SK-N-SH (cell line): Measurements from ENCODE around the gene SPCS3. TPM values are rescaled to one million over a fixed set of nuclear protein-coding genes. Genes with fewer than 3 reads are reported as not detected.
A peak's percentile ranks its signal among the peaks of the same experiment; 100 is the strongest.

ENCODE experiments used
- CTCF ChIA-PET: fragments of 300-600, 350-600 bp; formaldehyde crosslinking; extraction: SDS; loops from one replicate; lab custom pipeline; 2021; lab: Yijun Ruan, JAX
- POLR2A ChIA-PET: fragments of 350-600 bp; sonication (Branson Sonifier 250); formaldehyde crosslinking; extraction: SDS; loops from one replicate; lab custom pipeline; 2020; ENCODE audit warnings: antibody characterized with exemption, inconsistent platforms; lab: Yijun Ruan, JAX
- DNase-seq: peaks from one replicate; pipeline ENCODE4 v3.0.0; 2012
- H2AFZ ChIP-seq: fragments of 200-600 bp; sonication (generic); 2 replicates; pipeline ENCODE4 v1.8.1; 2016; ENCODE audit warnings: antibody characterized with exemption, mild to moderate bottlenecking, low read depth
- H3F3A ChIP-seq: fragments of 200-600 bp; sonication (generic); replicated peaks from 2 replicates; pipeline ENCODE3; 2016; ENCODE audit warnings: antibody characterized with exemption, mild to moderate bottlenecking; ENCODE audit not compliant: insufficient read depth
- H3K27ac ChIP-seq, 2 experiments: fragments of 200-500 bp in 1 of 2; fragments of 200-600 bp in 1 of 2; sonication (Bioruptor generic) in 1 of 2; sonication (generic), shearing (Covaris generic) in 1 of 2; 2 replicates each; pipeline versions ENCODE4 v1.5.1 to v1.6.1; 2014 to 2016; ENCODE audit warnings: low read depth in 2 of 2, inconsistent platforms in 1 of 2, low read length in 1 of 2, mild to moderate bottlenecking in 1 of 2, mixed read lengths in 1 of 2
- H3K27me3 ChIP-seq: fragments of 200-600 bp; sonication (generic), shearing (Covaris generic); 2 replicates; pipeline ENCODE4 v1.6.1; 2016; ENCODE audit warnings: mixed run types; ENCODE audit not compliant: insufficient read depth
- H3K36me3 ChIP-seq, 2 experiments: fragments of 200-500 bp in 1 of 2; fragments of 200-600 bp in 1 of 2; sonication (Bioruptor generic) in 1 of 2; sonication (generic) in 1 of 2; replicated peaks in 1 of 2; 2 replicates each; pipeline versions ENCODE3 to v1.5.1; 2014 to 2016; ENCODE audit warnings: low read length in 1 of 2, mild to moderate bottlenecking in 1 of 2; ENCODE audit not compliant: insufficient read depth in 2 of 2, control insufficient read depth in 1 of 2
- H3K4me1 ChIP-seq, 2 experiments: fragments of 200-500 bp in 1 of 2; fragments of 200-600 bp in 1 of 2; sonication (Bioruptor generic) in 1 of 2; sonication (generic), shearing (Covaris generic) in 1 of 2; 2 replicates each; pipeline versions ENCODE4 v1.5.1 to v1.6.1; 2014 to 2016; ENCODE audit warnings: low read depth in 1 of 2, low read length in 1 of 2, mixed run types in 1 of 2; ENCODE audit not compliant: insufficient read depth in 2 of 2, control insufficient read depth in 1 of 2
- H3K4me2 ChIP-seq: fragments of 200-600 bp; sonication (generic), shearing (Covaris generic); 2 replicates; pipeline ENCODE4 v1.6.1; 2017; ENCODE audit warnings: mixed run types
- H3K4me3 ChIP-seq, 2 experiments: fragments of 200-500 bp in 1 of 2; fragments of 200-600 bp in 1 of 2; sonication (Bioruptor generic) in 1 of 2; sonication (generic), shearing (Covaris generic) in 1 of 2; 2 replicates each; pipeline versions ENCODE4 v1.5.1 to v1.8.1; 2014 to 2016; ENCODE audit warnings: low read depth in 2 of 2, inconsistent platforms in 1 of 2, low read length in 1 of 2, mild to moderate bottlenecking in 1 of 2, mixed read lengths in 1 of 2, moderate library complexity in 1 of 2
- H3K79me2 ChIP-seq: fragments of 200-600 bp; sonication (generic); 2 replicates; pipeline ENCODE4 v1.8.1; 2017; ENCODE audit warnings: mild to moderate bottlenecking; ENCODE audit not compliant: insufficient read depth
- H3K9ac ChIP-seq: fragments of 200-600 bp; sonication (generic); 2 replicates; pipeline ENCODE4 v1.6.1; 2017; ENCODE audit warnings: mixed run types
- H3K9me2 ChIP-seq: fragments of 200-600 bp; sonication (generic); 2 replicates; pipeline ENCODE4 v1.6.1; 2017; ENCODE audit warnings: mixed run types
- H3K9me3 ChIP-seq: fragments of 200-600 bp; sonication (generic); 2 replicates; pipeline ENCODE4 v1.6.1; 2017; ENCODE audit warnings: mixed run types, mild to moderate bottlenecking, moderate library complexity
- H4K20me1 ChIP-seq: fragments of 200-600 bp; sonication (generic); 2 replicates; pipeline ENCODE4 v1.6.1; 2017; ENCODE audit warnings: mild to moderate bottlenecking, mixed run types; ENCODE audit not compliant: insufficient read depth
- CHD2 ChIP-seq: fragments of 150-350 bp; IDR thresholded peaks from 2 replicates; pipeline ENCODE4 v1.6.1; 2018; ENCODE audit warnings: low read length; ENCODE audit not compliant: partially characterized antibody
- ELF1 ChIP-seq: IDR thresholded peaks from 2 replicates; pipeline ENCODE4 v1.4.0; 2012
- EZH2phosphoT487 ChIP-seq: fragments of 200-600 bp; sonication (generic); IDR thresholded peaks from 2 replicates; pipeline ENCODE4 v1.6.1; 2017; ENCODE audit warnings: low read depth, mixed run types, mild to moderate bottlenecking, antibody characterized with exemption, moderate library complexity, borderline replicate concordance
- FOSL2 ChIP-seq: IDR thresholded peaks from 2 replicates; pipeline ENCODE4 v1.4.0; 2012; ENCODE audit warnings: low read depth, mild to moderate bottlenecking, moderate library complexity, borderline replicate concordance
- FOXJ3 ChIP-seq: sonication (generic); formaldehyde crosslinking; IDR thresholded peaks from 2 replicates; pipeline ENCODE4 v1.5.1; 2020; ENCODE audit warnings: mild to moderate bottlenecking, missing genetic modification reagents
- FOXM1 ChIP-seq: IDR thresholded peaks from 2 replicates; pipeline ENCODE4 v1.4.0; 2012; ENCODE audit warnings: low read depth, mild to moderate bottlenecking
- MAX ChIP-seq: IDR thresholded peaks from 2 replicates; pipeline ENCODE4 v1.4.0; 2012; ENCODE audit warnings: low read depth
- RAD21 ChIP-seq: IDR thresholded peaks from 2 replicates; pipeline ENCODE4 v1.6.1; 2012; ENCODE audit warnings: mild to moderate bottlenecking, low read length
- SMC3 ChIP-seq: IDR thresholded peaks from 2 replicates; pipeline ENCODE4 v1.6.1; 2012; ENCODE audit warnings: low read depth, low read length, improper control_type of control experiment
- TAF1 ChIP-seq: IDR thresholded peaks from 2 replicates; pipeline ENCODE4 v1.6.1; 2012; ENCODE audit warnings: low read depth, mild to moderate bottlenecking, low read length, moderate library complexity, borderline replicate concordance
- TCF12 ChIP-seq: IDR thresholded peaks from 2 replicates; pipeline ENCODE4 v1.4.0; 2012
- USF1 ChIP-seq: IDR thresholded peaks from 2 replicates; pipeline ENCODE4 v1.4.0; 2012; ENCODE audit warnings: low read depth, borderline replicate concordance
- WGBS: methylation state at CpG from one replicate; pipeline ENCODE4 v1.1.6; 2017; ENCODE audit warnings: low lambda C conversion rate; 5-methylcytosine and 5-hydroxymethylcytosine counted together
- polyA plus RNA-seq, 3 experiments: library from polyadenylated mRNA; depleted of rRNA; stranded (reverse); fragments of >200 nt; gene quantifications; 2 replicates each; pipeline ENCODE4 v1.2.3, GENCODE V29; 2012
- TF ChIP-seq, protein P1 (sequence below): fragments of 200-600 bp; sonication (generic); IDR thresholded peaks from 2 replicates; pipeline ENCODE4 v1.6.1; 2017; ENCODE audit warnings: antibody characterized with exemption, mild to moderate bottlenecking, moderate library complexity
- TF ChIP-seq, protein P2 (sequence below): IDR thresholded peaks from 2 replicates; pipeline ENCODE4 v1.4.0; 2012; ENCODE audit warnings: low read depth, borderline replicate concordance
- TF ChIP-seq, protein P3 (sequence below): IDR thresholded peaks from 2 replicates; pipeline ENCODE4; 2012

Gene SPCS3
- polyA plus RNA-seq, 1 of the 3 experiments (the other 2 are of a cell fraction), result 27.7 TPM

- Histone ChIP-seq H3K9ac (no peak overlapping the region), H3K27me3 (no peaks in the 10 kb centered on the region), H3K4me2 (no peak overlapping the region), H3K27ac (no peak overlapping the region), H3K79me2 (peaks cover 25% of the 10 kb centered on the region; the same call in 1 of the 2 replicates), H3K9me3 (no peaks in the 10 kb centered on the region), H3K36me3 (peaks cover 16 to 32% of the 10 kb centered on the region in 2 experiments), H4K20me1 (no peaks in the 10 kb centered on the region), H3K4me1 (peaks cover 0 to 6% of the 10 kb centered on the region in 2 experiments; a peak in 3 of 4 replicates), H3K9me2 (no peaks in the 10 kb centered on the region), H2AFZ (no peak overlapping the region), H3K4me3 (no peak overlapping the region), H3F3A (peaks cover 5% of the 10 kb centered on the region)
- WGBS, result 95% methylated on average over 1 of the region's 1 CpG
- CTCF ChIA-PET, result no interaction called here
- TF ChIP-seq CHD2, result no peak
- no peak for TF ChIP-seq RAD21
- TF ChIP-seq MAX, result peak; percentile 21; the same call in 1 of the 2 replicates
- TF ChIP-seq FOXJ3 (CRISPR knock-in tag), result no peak
- peak; percentile 63; the same call in 1 of the 2 replicates for TF ChIP-seq USF1
- no peak for TF ChIP-seq EZH2phosphoT487
- TF ChIP-seq SMC3, result no peak
- no peak for TF ChIP-seq TCF12
- TF ChIP-seq FOSL2, result no peak; the same call in 1 of the 2 replicates
- TF ChIP-seq, protein P1, sequence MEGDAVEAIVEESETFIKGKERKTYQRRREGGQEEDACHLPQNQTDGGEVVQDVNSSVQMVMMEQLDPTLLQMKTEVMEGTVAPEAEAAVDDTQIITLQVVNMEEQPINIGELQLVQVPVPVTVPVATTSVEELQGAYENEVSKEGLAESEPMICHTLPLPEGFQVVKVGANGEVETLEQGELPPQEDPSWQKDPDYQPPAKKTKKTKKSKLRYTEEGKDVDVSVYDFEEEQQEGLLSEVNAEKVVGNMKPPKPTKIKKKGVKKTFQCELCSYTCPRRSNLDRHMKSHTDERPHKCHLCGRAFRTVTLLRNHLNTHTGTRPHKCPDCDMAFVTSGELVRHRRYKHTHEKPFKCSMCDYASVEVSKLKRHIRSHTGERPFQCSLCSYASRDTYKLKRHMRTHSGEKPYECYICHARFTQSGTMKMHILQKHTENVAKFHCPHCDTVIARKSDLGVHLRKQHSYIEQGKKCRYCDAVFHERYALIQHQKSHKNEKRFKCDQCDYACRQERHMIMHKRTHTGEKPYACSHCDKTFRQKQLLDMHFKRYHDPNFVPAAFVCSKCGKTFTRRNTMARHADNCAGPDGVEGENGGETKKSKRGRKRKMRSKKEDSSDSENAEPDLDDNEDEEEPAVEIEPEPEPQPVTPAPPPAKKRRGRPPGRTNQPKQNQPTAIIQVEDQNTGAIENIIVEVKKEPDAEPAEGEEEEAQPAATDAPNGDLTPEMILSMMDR, result no peak
- no peak for TF ChIP-seq TAF1
- TF ChIP-seq, protein P2, sequence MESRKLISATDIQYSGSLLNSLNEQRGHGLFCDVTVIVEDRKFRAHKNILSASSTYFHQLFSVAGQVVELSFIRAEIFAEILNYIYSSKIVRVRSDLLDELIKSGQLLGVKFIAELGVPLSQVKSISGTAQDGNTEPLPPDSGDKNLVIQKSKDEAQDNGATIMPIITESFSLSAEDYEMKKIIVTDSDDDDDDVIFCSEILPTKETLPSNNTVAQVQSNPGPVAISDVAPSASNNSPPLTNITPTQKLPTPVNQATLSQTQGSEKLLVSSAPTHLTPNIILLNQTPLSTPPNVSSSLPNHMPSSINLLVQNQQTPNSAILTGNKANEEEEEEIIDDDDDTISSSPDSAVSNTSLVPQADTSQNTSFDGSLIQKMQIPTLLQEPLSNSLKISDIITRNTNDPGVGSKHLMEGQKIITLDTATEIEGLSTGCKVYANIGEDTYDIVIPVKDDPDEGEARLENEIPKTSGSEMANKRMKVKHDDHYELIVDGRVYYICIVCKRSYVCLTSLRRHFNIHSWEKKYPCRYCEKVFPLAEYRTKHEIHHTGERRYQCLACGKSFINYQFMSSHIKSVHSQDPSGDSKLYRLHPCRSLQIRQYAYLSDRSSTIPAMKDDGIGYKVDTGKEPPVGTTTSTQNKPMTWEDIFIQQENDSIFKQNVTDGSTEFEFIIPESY, result no peak
- TF ChIP-seq FOXM1, result no peak
- TF ChIP-seq ELF1, result no peak
- TF ChIP-seq, protein P3, sequence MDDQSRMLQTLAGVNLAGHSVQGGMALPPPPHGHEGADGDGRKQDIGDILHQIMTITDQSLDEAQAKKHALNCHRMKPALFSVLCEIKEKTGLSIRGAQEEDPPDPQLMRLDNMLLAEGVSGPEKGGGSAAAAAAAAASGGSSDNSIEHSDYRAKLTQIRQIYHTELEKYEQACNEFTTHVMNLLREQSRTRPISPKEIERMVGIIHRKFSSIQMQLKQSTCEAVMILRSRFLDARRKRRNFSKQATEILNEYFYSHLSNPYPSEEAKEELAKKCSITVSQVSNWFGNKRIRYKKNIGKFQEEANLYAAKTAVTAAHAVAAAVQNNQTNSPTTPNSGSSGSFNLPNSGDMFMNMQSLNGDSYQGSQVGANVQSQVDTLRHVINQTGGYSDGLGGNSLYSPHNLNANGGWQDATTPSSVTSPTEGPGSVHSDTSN, result no peak
- no peak for DNase-seq
- POLR2A ChIA-PET, result no interaction called here
Measured at GRCh38 chr4:176335421-176335820, 15.7 kb downstream of the SPCS3 start.
